8988T (cell line): ENCODE data around the gene INTS15.
"Not testable (repeated sequence)": the region's sequence is repeated elsewhere in the genome, so short reads cannot be mapped to it uniquely, and the experiment has no call there.

Source experiments
- DNase-seq: peaks from one replicate; pipeline ENCODE4 v3.0.0; 2011

Gene INTS15

DNA sequence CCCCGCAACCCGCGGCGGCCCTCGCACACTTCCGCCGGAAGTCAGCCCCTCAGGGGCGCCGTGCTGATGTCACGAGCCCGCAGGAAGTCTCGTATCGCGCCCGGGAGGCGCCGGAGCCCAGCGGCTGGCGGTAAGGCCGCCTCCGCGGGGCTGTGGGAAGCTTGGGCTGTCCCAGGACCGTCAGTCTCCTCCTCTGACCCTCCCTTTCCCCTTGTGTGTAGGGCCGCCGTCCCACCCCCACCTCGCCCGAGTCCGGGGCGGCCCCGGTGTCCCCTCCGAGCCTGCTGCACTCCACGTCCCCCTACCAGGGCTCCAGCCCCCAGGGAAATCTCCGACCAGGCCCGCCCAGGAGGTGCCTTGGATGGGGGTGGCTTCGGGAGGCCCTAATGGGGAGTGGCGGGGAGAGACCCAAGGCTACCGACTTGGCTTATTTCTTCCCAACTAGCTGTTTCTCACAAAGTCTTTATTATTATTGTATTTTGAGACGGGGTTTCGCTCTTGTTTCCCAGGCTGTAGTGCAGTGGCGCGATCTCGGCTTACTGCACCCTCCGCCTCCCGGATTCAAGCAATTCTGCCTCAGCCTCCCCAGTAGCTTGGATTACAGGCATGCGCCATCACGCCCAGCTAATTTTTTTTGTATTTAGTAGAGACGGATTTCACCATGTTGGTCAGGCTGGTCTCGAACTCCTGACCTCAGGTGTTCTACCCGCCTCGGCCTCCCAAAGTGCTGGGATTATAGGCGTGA lies 12.3 kb upstream of the INTS15 start, which contains the start of gene ZDHHC4:
Gene ZDHHC4, plus strand, starts transcription at position 86 of the 745 bp plus-strand sequence. CDS start 3,108 bp downstream, outside the sequence.
- DNase-seq = peak; percentile 92

DNA sequence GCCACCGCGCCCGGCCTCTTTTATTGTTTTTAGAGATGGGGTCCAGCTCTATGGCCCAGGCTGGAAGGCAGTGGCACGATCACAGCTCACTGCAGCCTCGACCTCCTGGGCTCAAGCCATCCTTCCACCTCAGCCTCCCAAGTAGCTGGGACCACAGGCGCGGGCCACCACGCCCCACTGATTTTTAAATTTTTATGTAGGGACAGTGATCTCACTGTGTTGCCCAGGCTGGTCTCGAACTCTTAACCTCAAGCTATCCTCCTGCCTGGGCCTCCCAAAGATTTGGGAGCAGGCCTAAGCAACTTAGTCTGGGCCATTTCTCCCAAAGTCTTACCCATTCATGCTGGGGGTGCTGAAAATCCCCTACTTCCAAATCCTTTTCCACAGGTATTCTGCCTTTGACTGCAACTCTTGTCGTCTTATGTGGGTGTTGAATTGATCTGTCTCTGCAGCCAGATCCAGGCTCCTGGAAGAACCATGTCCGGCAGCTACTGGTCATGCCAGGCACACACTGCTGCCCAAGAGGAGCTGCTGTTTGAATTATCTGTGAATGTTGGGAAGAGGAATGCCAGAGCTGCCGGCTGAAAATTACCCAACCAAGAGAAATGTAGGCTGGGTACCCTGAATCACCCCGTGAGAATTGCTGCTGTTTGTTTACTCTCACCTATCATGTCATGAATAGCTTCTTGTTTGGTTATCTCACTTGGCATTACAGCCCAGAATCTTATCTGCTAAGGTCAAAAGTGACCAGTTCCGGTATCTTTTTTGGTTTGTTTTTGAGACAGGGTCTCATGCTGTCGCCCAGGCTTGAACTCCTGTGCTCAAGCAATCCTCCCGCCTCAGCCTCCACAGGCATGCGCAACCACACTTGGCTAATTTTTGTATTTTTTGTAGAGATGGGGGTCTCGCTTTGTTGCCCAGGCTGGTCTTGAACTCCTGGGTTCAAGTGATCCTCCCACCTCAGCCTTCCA lies 11.4 kb upstream of the INTS15 start:
- DNase-seq = no peak

DNA sequence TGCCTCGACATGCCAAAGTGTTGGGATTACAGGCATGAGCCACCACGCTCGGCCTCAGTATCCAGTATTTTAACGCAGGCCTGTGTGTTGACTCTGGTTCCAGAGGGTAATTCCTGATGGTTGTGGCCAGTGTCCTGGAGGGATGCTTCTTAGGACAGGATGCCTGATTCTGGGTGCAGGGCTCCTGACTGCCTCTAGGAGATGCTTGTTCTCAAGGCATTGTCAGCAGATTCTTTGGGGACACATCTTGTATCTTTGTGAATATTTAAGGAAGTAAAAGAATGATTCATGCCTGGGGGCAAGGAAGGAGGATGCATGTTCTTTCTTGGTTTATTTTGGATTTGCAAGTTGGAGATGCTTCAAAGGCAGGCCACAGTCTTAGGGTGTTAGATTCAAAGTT lies 10.4 kb upstream of the INTS15 start:
- no peak for DNase-seq

DNA sequence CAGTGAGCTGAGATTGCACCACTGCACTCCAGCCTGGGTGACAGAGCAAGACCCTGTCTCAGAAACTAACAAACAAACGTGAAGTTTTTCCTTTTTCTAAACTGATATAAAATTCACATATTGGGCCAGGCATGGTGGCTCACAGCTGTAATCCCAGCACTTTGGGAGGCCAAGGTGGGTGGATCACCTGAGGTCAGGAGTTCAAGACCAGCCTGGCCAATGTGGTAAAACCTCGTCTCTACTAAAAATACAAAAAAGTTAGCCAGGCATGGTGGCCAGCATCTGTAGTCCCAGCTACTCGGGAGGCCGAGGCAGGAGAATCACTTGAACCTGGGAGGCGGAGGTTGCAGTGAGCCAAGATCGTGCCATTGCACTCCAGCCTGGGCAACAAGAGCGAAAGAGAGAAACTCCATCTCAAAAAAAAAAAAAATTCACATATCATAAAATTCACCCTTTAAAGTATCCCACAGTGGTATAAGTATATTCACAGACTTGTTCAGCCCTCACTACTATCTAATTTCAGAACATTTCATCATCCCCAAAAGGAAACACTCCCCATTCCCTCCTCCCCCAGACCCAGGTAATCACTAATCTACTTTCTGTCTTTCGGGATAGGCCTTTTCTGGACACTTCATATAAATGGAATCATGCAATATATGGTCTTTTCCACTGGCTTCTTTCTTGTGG lies 3.9 kb upstream of the INTS15 start:
- not testable (repeated sequence) for DNase-seq

DNA sequence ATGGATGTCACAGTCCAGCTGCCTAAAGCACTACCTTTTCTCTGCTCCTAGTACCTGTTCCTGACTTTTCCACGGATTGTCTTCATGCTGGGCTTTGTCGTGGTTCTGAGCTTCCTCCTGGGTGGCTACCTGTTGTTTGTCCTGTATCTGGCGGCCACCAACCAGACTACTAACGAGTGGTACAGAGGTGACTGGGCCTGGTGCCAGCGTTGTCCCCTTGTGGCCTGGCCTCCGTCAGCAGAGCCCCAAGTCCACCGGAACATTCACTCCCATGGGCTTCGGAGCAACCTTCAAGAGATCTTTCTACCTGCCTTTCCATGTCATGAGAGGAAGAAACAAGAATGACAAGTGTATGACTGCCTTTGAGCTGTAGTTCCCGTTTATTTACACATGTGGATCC lies 1.3 kb upstream of the INTS15 start:
- DNase-seq = no peak

DNA sequence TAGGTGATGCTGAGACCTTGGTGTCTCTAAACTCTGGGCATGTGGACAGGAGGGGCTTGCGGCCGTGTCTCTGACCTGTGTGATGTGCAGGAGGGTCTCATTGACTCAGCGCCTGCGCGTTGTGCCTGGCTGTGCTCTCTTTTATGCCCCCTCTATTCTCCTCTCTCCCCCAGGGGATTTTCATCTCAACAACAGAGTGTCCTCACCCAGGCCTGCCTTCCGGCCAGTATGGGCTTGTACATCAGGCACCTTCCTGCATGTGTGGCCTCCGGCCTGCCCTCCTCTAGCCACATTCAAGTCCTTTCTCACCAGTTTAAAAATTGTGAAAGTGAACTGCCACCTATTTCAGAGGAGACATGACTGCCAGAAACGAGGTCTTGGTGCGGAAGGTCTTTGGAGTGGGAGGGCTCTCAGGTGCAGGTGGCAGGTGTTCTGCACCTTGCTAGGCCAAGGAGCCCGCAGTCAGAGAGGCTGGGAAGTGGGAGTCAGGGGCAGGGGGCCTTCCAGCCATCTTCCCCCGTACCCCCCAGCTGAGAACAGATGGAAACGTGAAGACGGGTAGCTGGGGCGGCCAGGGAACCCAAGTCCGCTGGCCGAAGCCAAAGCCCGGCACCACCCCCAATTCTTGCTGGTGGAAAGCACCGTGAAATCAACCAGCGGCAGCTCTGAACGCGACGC lies 531 bp upstream of the INTS15 start:
- no peak for DNase-seq

DNA sequence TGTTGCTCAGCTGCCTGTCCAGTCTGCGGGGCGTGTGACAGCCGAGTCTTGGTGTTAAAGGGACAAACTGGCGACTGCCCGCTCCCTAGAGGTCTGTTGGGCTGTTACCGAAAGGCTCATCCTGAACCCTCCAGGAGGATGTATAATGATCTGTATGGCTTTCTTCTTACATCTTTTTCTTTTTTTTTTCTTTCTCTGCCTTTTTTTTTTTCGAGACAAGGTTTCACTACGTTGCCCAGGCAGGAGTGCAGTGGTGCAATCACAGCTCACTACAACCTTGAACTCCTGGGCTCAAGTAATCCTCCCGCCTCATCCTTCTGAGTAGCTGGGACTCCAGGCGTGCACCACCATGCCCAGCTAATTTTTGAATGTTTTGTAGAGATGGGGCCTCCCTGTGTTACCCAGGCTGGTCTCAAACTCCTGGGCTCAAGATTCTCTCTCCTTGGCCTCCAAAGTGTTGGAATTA lies 857 bp downstream of the INTS15 start:
- no peak for DNase-seq

DNA sequence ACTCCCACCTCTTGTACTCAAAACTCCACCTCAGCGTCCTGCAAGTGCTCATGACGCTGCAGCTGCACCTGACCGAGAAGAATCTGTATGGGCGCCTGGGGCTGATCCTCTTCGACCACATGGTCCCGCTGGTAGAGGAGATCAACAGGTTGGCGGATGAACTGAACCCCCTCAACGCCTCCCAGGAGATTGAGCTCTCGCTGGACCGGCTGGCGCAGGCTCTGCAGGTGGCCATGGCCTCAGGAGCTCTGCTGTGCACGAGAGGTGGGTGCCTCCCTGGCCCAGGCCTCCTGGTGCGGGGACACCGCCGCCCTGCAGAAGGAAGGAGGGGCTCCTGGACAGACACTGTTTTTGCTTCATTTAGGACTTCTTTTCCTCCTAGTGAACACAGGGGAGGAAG lies 10.3 kb downstream of the INTS15 start:
- no peak for DNase-seq

DNA sequence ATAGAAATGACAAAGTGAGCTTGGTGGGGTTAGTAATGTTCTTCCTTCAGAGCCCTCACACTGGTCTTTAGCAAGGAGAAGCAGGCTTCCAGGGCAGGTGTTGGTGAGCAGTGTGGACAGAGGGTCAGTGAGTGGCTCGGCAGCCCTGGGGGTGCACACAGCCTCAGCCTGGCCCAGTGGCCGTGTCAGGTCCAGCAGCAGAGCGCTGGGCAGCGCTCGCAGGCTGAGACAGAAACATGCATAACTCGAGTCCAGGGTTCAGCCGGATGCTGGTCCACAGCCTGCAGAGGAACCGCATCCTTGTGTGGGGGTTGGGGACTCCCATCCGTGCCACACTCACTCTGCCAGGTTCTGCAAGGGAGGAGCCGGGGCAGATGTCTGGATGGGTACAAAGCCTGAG lies 14.6 kb downstream of the INTS15 start:
- DNase-seq = no peak

DNA sequence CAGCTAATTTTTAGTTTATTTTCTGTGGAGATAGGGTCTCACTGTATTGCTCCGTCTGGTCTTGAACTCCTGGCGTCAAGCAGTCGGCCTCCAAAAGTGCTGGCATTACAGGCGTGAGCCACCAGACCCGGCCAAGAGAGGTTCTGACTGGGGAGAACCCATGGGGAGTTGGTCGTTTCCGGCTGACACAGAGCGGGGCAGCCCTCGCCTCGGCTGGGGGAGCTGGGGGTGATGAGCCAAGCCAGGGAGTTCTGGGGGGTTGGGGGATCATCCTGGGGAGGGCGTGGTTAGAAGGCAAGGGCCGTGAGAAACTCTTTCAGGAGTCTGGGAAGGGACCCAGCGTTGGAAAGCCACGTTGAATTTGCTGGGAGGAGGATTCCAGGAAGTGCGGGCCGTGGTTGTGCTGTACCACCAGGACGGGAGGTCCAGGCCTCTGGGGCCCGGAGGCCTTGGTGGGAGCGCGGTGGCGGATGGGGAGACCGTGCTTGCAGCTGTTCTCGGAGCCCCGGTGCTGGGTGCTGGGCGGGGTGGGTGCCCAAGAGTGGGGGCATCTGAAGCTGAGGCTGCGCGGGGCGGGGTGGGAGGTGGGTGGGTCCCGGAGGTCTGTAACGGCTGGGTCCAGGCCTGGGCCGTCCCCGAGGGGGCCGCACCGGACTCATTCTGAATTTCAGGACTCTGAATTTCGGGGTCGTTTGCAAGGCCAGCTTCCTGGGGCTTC lies 17.2 kb downstream of the INTS15 start:
- no peak for DNase-seq

DNA sequence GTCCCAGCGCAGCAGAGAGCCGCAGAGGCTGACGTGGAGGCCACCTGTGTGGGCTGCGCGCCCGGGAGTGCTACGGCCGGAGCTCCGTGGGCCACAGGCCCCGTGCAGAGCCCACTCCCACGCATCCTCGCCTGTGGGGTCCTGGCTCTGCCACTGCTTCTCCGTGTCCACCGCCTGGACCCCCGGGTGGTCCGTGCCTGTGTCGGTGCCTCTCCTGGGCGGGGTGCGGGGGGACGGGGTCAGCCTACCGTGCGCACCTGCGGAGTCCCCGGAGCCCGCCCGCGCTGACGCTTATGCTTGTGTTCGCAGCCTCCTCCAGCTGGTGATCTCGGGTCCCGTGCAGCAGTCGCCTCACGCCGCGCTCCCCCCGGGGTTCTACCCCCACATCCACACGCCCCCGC lies 17.8 kb downstream of the INTS15 start:
- DNase-seq = no peak

DNA sequence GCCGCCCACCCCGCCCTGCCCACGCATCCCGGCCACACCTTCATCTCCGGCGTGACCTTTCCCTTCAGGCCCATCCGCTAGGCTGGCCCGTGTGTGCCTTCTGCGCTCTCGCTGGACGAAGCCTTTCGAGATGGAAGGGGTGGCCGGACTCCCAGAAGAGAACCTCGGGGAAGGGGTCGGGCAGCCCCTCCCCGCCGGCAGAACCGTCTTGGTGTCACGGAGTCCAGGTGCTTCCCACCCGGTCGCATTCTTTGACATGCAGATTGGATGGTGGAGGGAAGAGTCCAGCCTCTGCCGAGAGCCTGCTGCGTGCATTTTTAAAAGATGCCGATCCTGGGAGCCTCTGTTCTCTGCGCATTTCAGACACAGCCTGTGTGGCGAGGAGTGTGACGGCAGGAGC lies 18.3 kb downstream of the INTS15 start:
- no peak for DNase-seq

DNA sequence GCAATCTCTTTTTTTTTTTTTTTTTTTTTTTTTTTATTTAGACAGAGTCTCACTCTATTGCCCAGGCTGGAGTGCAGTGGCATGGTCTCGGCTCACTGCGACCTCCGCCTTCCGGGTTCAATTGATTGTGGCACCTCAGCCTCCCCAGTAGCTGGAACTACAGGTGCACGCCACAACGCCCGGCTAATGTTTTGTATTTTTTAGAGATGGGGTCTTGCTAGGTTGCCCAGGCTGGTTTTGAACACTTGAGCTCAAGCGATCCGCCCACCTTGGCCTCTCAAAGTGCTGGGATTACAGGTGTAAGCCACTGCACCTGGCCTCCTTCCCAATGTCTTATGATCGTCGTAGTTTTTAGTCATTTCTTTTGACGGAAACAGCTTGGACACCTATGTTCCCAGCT lies 19.0 kb downstream of the INTS15 start:
- DNase-seq = no peak

DNA sequence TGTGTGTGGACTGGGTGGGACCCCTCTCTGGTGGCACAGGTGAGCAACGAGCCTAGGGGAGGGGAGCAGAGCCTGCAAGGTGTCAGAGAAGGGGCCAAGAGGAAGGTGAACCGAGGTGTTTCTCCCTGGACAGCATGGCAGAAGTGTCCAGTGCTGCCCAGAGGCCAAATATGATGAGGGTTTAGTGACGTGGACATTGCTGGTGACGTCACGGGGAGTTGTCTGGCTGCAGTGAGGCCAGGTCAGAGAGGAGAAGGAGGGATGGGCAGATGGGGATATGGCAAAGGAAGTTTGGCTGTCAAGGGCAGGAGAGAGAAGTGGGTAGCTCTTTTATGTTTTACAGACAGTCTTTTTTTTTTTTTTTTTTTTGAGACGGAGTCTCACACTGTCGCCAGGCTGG lies 23.0 kb downstream of the INTS15 start:
- no peak for DNase-seq

DNA sequence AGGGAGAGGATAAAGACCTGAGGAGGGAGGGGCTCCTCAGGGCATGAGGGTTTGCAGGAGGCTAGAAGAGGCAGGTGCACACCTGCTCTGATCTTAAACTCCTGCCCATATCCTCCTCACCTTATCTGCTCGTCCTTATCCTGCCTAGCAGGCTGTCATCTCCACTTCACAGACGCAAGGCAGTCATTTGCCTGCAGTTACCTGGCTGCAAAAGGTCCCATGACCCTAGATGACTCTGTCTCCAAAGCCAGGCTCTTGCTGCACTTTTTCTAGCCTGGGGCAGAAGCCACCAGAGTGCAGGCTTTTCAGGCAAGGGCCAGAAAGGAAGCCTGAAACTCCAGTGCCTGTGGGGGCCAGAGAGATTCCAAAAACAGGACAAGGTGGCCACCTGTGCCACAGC lies 23.9 kb downstream of the INTS15 start:
- DNase-seq = no peak

DNA sequence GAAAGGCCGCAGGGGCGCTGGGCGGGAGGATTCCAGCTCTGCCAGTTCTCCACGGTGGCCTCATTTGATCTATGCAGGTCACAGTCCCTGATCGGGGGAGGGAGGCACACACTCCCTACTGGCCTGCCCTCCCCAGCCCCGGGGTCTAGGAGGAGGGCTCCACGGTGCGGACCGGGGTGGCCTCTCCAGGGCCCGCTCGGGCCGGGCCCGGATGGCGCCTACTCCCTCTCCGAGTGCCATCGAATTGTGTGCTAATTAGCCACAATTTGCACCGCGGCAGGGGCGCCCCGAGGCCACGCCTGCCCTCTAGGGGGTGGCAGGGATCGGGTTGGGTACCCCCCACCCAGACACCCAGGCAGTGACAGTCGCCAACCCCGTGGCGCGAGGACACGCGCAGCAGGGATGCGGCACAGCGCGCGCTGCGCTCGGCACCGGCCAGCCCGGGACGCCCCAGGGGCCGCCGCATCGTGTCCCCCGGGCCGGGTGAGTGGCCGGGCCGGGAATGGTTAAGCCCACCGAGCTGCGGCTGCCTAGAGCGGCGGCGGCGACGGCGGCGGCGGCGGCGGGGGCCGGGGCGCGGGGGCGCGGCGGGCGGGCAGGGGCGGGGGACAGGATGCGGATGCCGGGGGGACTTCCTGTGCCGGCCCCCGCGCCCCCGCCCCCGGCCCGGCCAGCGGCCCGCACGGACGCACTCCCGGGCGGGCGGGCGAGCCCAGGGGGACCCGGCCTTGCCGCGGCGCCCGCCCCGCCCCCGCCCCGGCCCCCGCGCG lies 25.3 kb downstream of the INTS15 start, which contains the start of gene ZNF853:
Gene ZNF853, plus strand, starts transcription at position 658 of the 770 bp plus-strand sequence. CDS start 565 bp downstream, outside the sequence.
- DNase-seq = no peak

DNA sequence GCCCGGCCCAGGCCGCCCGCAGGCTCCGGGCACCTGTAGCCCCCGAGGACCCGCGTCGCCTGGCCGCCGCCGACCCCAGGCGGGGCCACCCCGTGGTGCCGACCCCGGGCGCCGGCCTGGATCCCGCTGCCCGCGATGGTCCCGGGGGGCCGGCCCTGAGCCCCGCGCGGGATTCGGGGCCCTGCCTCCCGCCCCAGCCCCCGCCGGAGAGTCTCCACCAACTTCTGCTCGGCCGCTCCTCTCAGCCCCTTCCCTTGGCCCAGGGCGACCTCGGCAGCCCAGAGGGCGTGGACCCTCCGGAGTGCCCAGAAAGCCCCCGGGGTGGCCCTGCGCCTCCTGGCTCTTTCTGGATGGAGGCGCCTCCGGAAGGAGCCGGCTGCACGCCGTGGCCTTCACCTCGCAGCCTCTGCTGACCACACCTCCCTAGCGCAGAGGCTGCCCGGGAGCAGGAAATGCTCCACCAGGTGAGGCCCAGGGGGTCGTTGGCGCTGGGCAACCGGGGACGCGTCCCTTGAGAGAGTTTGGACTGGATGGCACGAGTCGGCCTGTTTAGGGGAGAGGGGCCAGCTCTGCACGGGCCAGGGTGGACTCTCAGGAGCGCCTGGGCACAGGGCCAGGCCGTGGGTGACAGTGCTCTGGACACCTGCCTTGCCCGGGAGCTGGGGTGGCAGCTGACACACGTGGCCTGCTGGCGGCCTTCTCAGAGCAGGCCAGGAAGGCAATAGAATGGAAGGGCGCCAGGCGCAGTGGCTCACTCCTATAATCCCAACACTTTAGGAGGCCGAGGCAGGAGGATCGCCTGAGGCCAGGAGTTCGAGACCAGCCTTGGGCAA lies 26.1 kb downstream of the INTS15 start:
- no peak for DNase-seq

DNA sequence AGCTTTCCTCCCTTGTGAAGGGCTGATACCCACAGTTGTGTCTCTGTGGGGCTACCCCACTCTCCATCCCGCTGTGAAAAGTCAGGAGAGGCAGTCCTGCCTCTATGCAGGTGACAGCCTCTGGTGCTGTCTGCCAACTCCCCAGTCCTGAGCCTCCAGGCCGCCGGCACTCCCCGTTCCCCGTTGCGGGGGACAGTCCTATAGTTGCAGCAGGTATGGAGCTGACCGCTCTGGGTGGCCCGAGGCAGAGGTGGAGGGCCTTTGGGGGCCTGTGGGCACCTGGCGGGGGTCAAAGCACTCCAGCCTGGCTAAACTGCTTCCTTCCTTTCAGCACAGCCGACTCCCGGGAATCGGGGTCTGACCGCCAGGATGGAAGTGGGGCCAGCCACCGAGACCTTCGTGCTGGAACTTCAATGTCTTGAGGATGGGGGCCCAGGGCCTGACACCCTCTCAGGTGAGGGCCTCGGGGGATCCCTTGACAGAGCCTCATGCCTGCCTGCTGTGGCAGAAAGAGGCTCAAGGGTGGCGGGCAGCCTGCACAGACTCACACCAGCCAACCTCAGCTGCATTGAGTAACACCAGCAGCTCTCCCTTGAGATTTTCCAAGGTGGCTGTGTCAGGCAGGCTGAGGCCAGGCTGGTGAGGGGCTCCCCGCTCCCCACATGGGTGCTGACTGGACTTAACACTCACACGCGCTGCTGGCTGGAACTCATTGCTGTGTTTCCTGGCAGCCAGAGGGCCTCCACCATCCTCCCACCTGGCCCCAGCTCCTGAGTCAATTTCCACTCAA lies 27.2 kb downstream of the INTS15 start:
- no peak for DNase-seq

DNA sequence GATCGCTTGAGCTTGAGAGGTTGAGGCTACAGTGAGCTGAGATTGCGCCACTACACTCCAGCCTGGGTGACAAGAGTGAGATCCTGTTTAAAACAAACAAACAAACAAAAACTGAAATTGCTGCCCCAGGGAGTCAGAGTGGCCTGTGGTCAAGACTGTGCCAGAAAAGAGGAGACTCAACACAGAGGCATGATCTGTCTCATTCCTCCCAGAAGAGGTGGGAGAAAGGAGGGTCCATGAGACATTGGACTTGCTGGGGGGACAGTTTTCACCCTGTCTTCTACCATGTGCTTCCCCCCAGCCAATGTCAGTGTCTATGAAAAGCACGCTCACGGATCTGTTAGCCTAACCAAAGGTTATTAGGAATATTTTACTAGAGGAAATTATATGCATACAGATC lies 28.8 kb downstream of the INTS15 start:
- DNase-seq = no peak
